ENCODE data around the gene ADAMTS20.
A peak's percentile ranks its signal among the peaks of the same experiment; 100 is the strongest.

The ADAMTS20 gene

GRCh38 chr12:43329375-43329774 is 222.6 kb downstream of the ADAMTS20 start:
- DNase-seq (ENCODE audit: low read depth, low spot score), result no peak
- Histone ChIP-seq H3K9ac (ENCODE audit: insufficient read length) (no peak overlapping the region), H3K4me3 (no peak overlapping the region), H3K36me3 (ENCODE audit: insufficient read depth, low read length) (no peaks in the 10 kb centered on the region), H3K27ac (no peak overlapping the region), H3K9me3 (ENCODE audit: low read depth, low read length) (no peaks in the 10 kb centered on the region)
- TF ChIP-seq POLR2AphosphoS5 (IDR thresholded peaks at IDR 0.05; ENCODE audit: borderline replicate concordance, low read depth, low read length) (no peak), EZH2 (IDR thresholded peaks at IDR 0.05) (no peak), FOXP2 (optimal IDR thresholded peaks at IDR 0.05; ENCODE audit: control extremely low read depth, extremely low read length, insufficient read depth) (no peak)

- no peak for TF ChIP-seq FOXP2 (optimal IDR thresholded peaks at IDR 0.05; ENCODE audit: control extremely low read depth, extremely low read length, insufficient read depth)
- no peak for TF ChIP-seq POLR2AphosphoS5 (IDR thresholded peaks at IDR 0.05; ENCODE audit: borderline replicate concordance, low read depth, low read length)
- no peak for TF ChIP-seq EZH2 (IDR thresholded peaks at IDR 0.05)
- Histone ChIP-seq H3K36me3 (ENCODE audit: insufficient read depth, low read length) (no peaks in the 10 kb centered on the region), H3K27ac (no peak overlapping the region), H3K9me3 (ENCODE audit: low read depth, low read length) (no peaks in the 10 kb centered on the region), H3K9ac (ENCODE audit: insufficient read length) (no peak overlapping the region), H3K4me3 (no peak overlapping the region)
- no peak for DNase-seq (ENCODE audit: low read depth, low spot score)
Measured at GRCh38 chr12:43325786-43326185, 226.2 kb downstream of the ADAMTS20 start.

- Histone ChIP-seq H3K9ac (ENCODE audit: insufficient read length) (no peak overlapping the region), H3K36me3 (ENCODE audit: insufficient read depth, low read length) (no peaks in the 10 kb centered on the region), H3K9me3 (ENCODE audit: low read depth, low read length) (no peaks in the 10 kb centered on the region), H3K27ac (no peak overlapping the region), H3K4me3 (no peak overlapping the region)
- no peak for DNase-seq (ENCODE audit: low read depth, low spot score)
- TF ChIP-seq FOXP2 (optimal IDR thresholded peaks at IDR 0.05; ENCODE audit: control extremely low read depth, extremely low read length, insufficient read depth), result no peak
- no peak for TF ChIP-seq EZH2 (IDR thresholded peaks at IDR 0.05)
- TF ChIP-seq POLR2AphosphoS5 (IDR thresholded peaks at IDR 0.05; ENCODE audit: borderline replicate concordance, low read depth, low read length), result no peak
Measured at GRCh38 chr12:43320281-43320680, 231.7 kb downstream of the ADAMTS20 start.

GRCh38 chr12:43318021-43318420 is 234.0 kb downstream of the ADAMTS20 start:
- no peak overlapping the region for H3K9ac ChIP-seq (ENCODE audit: insufficient read length)
- H3K4me3 ChIP-seq, result no peak overlapping the region
- DNase-seq (ENCODE audit: low read depth, low spot score), result no peak
- H3K9me3 ChIP-seq (ENCODE audit: low read depth, low read length), result no peaks in the 10 kb centered on the region
- no peak overlapping the region for H3K27ac ChIP-seq
- H3K36me3 ChIP-seq (ENCODE audit: insufficient read depth, low read length), result no peaks in the 10 kb centered on the region
- TF ChIP-seq EZH2 (IDR thresholded peaks at IDR 0.05), result no peak
- TF ChIP-seq FOXP2 (optimal IDR thresholded peaks at IDR 0.05; ENCODE audit: control extremely low read depth, extremely low read length, insufficient read depth), result no peak
- no peak for TF ChIP-seq POLR2AphosphoS5 (IDR thresholded peaks at IDR 0.05; ENCODE audit: borderline replicate concordance, low read depth, low read length)

GRCh38 chr12:43317156-43317555 is 234.8 kb downstream of the ADAMTS20 start:
- DNase-seq (ENCODE audit: low read depth, low spot score), result no peak
- Histone ChIP-seq H3K36me3 (ENCODE audit: insufficient read depth, low read length) (no peaks in the 10 kb centered on the region), H3K9ac (ENCODE audit: insufficient read length) (no peak overlapping the region), H3K27ac (no peak overlapping the region), H3K9me3 (ENCODE audit: low read depth, low read length) (no peaks in the 10 kb centered on the region), H3K4me3 (no peak overlapping the region)
- TF ChIP-seq POLR2AphosphoS5 (IDR thresholded peaks at IDR 0.05; ENCODE audit: borderline replicate concordance, low read depth, low read length) (no peak), EZH2 (IDR thresholded peaks at IDR 0.05) (no peak), FOXP2 (optimal IDR thresholded peaks at IDR 0.05; ENCODE audit: control extremely low read depth, extremely low read length, insufficient read depth) (no peak)

GRCh38 chr12:43316520-43316919 is 235.5 kb downstream of the ADAMTS20 start:
- TF ChIP-seq EZH2 (IDR thresholded peaks at IDR 0.05) (no peak), POLR2AphosphoS5 (IDR thresholded peaks at IDR 0.05; ENCODE audit: borderline replicate concordance, low read depth, low read length) (no peak), FOXP2 (optimal IDR thresholded peaks at IDR 0.05; ENCODE audit: control extremely low read depth, extremely low read length, insufficient read depth) (no peak)
- Histone ChIP-seq H3K27ac (no peak overlapping the region), H3K36me3 (ENCODE audit: insufficient read depth, low read length) (no peaks in the 10 kb centered on the region), H3K4me3 (no peak overlapping the region), H3K9ac (ENCODE audit: insufficient read length) (no peak overlapping the region), H3K9me3 (ENCODE audit: low read depth, low read length) (no peaks in the 10 kb centered on the region)
- no peak for DNase-seq (ENCODE audit: low read depth, low spot score)

- Histone ChIP-seq H3K4me3 (no peak overlapping the region), H3K36me3 (ENCODE audit: insufficient read depth, low read length) (no peaks in the 10 kb centered on the region), H3K27ac (no peak overlapping the region), H3K9me3 (ENCODE audit: low read depth, low read length) (no peaks in the 10 kb centered on the region), H3K9ac (ENCODE audit: insufficient read length) (no peak overlapping the region)
- peak; percentile 26 for DNase-seq (ENCODE audit: low read depth, low spot score)
- TF ChIP-seq FOXP2 (optimal IDR thresholded peaks at IDR 0.05; ENCODE audit: control extremely low read depth, extremely low read length, insufficient read depth), result no peak
- TF ChIP-seq POLR2AphosphoS5 (IDR thresholded peaks at IDR 0.05; ENCODE audit: borderline replicate concordance, low read depth, low read length), result no peak
- TF ChIP-seq EZH2 (IDR thresholded peaks at IDR 0.05), result no peak
Measured at GRCh38 chr12:43315961-43316360, 236.0 kb downstream of the ADAMTS20 start.

- H3K36me3 ChIP-seq (ENCODE audit: insufficient read depth, low read length), result no peaks in the 10 kb centered on the region
- TF ChIP-seq EZH2 (IDR thresholded peaks at IDR 0.05) (no peak), POLR2AphosphoS5 (IDR thresholded peaks at IDR 0.05; ENCODE audit: borderline replicate concordance, low read depth, low read length) (no peak), FOXP2 (optimal IDR thresholded peaks at IDR 0.05; ENCODE audit: control extremely low read depth, extremely low read length, insufficient read depth) (no peak)
- H3K9ac ChIP-seq (ENCODE audit: insufficient read length), result no peak overlapping the region
- H3K4me3 ChIP-seq, result no peak overlapping the region
- no peak overlapping the region for H3K27ac ChIP-seq
- DNase-seq (ENCODE audit: low read depth, low spot score), result no peak
- no peaks in the 10 kb centered on the region for H3K9me3 ChIP-seq (ENCODE audit: low read depth, low read length)
Measured at GRCh38 chr12:43312991-43313505, 239.0 kb downstream of the ADAMTS20 start.

- TF ChIP-seq POLR2AphosphoS5 (IDR thresholded peaks at IDR 0.05; ENCODE audit: borderline replicate concordance, low read depth, low read length), result no peak
- no peak for TF ChIP-seq FOXP2 (optimal IDR thresholded peaks at IDR 0.05; ENCODE audit: control extremely low read depth, extremely low read length, insufficient read depth)
- no peak for TF ChIP-seq EZH2 (IDR thresholded peaks at IDR 0.05)
- H3K9ac ChIP-seq (ENCODE audit: insufficient read length), result no peak overlapping the region
- no peaks in the 10 kb centered on the region for H3K9me3 ChIP-seq (ENCODE audit: low read depth, low read length)
- H3K27ac ChIP-seq, result no peak overlapping the region
- no peak overlapping the region for H3K4me3 ChIP-seq
- H3K36me3 ChIP-seq (ENCODE audit: insufficient read depth, low read length), result no peaks in the 10 kb centered on the region
- no peak for DNase-seq (ENCODE audit: low read depth, low spot score)
Measured at GRCh38 chr12:43310596-43310995, 241.4 kb downstream of the ADAMTS20 start.

Data from SK-N-MC (cell line).